GM21526 (cell line): ENCODE measurements around the gene BRINP3.
"Not testable (repeated sequence)": the region's sequence is repeated elsewhere in the genome, so short reads cannot be mapped to it uniquely, and the experiment has no call there.

Source experiments
- ATAC-seq: cut with Tn5 transposase; IDR thresholded peaks from one replicate; pipeline ENCODE4 v1.9.1; 2021; ENCODE audit warnings: moderate library complexity; ENCODE audit not compliant: unreplicated experiment, low FRiP score

BRINP3 gene

GRCh38 chr1:190477762-190478148, at the start of gene BRINP3:
TSS of gene BRINP3 (minus strand) at chr1:190477864.
- ATAC-seq, result no peak

- no peak for ATAC-seq
Measured at GRCh38 chr1:190511554-190511953, 33.9 kb upstream of the BRINP3 start.

GRCh38 chr1:190507357-190507756, 29.7 kb upstream of the BRINP3 start:
- ATAC-seq, result no peak

GRCh38 chr1:190504539-190504938, 26.9 kb upstream of the BRINP3 start:
- ATAC-seq, result not testable (repeated sequence)

GRCh38 chr1:190497565-190497964, 19.9 kb upstream of the BRINP3 start:
- no peak for ATAC-seq

GRCh38 chr1:190494451-190494850, 16.8 kb upstream of the BRINP3 start:
- no peak for ATAC-seq

GRCh38 chr1:190491404-190491803, 13.7 kb upstream of the BRINP3 start:
- ATAC-seq, result no peak

GRCh38 chr1:190484045-190484444, 6.4 kb upstream of the BRINP3 start:
- no peak for ATAC-seq

GRCh38 chr1:190480231-190480630, 2.6 kb upstream of the BRINP3 start:
- no peak for ATAC-seq

GRCh38 chr1:190479516-190479915, 1.9 kb upstream of the BRINP3 start:
- ATAC-seq, result no peak

- ATAC-seq, result no peak
Measured at GRCh38 chr1:190479050-190479397, 1.4 kb upstream of the BRINP3 start.

GRCh38 chr1:190478149-190479049, 735 bp upstream of the BRINP3 start:
- no peak for ATAC-seq

GRCh38 chr1:190476806-190477205, 858 bp downstream of the BRINP3 start:
- ATAC-seq, result no peak

GRCh38 chr1:190476321-190476720, 1.3 kb downstream of the BRINP3 start:
- ATAC-seq, result no peak

- no peak for ATAC-seq
Measured at GRCh38 chr1:190475421-190476141, 2.1 kb downstream of the BRINP3 start.

GRCh38 chr1:190474650-190475211, 2.9 kb downstream of the BRINP3 start:
- no peak for ATAC-seq

GRCh38 chr1:190474010-190474409, 3.7 kb downstream of the BRINP3 start:
- ATAC-seq, result no peak

- ATAC-seq, result no peak
Measured at GRCh38 chr1:190472494-190472893, 5.2 kb downstream of the BRINP3 start.

- ATAC-seq, result no peak
Measured at GRCh38 chr1:190472042-190472441, 5.6 kb downstream of the BRINP3 start.

- no peak for ATAC-seq
Measured at GRCh38 chr1:190464690-190465089, 13.0 kb downstream of the BRINP3 start.

- ATAC-seq, result no peak
Measured at GRCh38 chr1:190456129-190456528, 21.5 kb downstream of the BRINP3 start.
